Activated CD4-positive, CD25-positive, alpha-beta regulatory T cell treated with anti-CD3 and anti-CD28 coated beads, Interleukin-2, amount 50 U/mL, for 24 hours (primary cell): ENCODE results near the gene NME3.

Experiments
- ATAC-seq, 2 donors: fragments of 150-1000 bp; cut with Tn5 transposase; one replicate each; pipeline ENCODE4 v1.10.0; 2021; ENCODE audit warnings: mild to moderate bottlenecking in 1 of 2, moderate library complexity in 1 of 2

The NME3 gene

GRCh38 chr16:1721372-1721771 lies 50.0 kb downstream of the NME3 start:
- ATAC-seq: no peak
